Dermis microvascular lymphatic vessel endothelial cell (primary cell): ENCODE results near the gene PLEKHG5. TPM values are rescaled to one million over a fixed set of nuclear protein-coding genes. Genes with fewer than 3 reads are reported as not detected.

Experiments used
- DNase-seq, 2 donors: peaks; one replicate each; pipeline versions ENCODE4 v3.0.0 to v3.0.0-alpha.2; 2010; ENCODE audit warnings: low read depth in 2 of 2
- total RNA-seq: library from RNA; depleted of rRNA; stranded (reverse); fragments of >200 nt; gene quantifications from 2 replicates; pipeline ENCODE4 v1.2.1, GENCODE V29; 2014

The PLEKHG5 gene
- total RNA-seq, 1 donor from 2014 or later, result 21.2 TPM

- no peak for DNase-seq
Measured at GRCh38 chr1:6481820-6482219, 9.6 kb downstream of the PLEKHG5 start.

- DNase-seq, result no peak
Measured at GRCh38 chr1:6477039-6477820, 14.2 kb downstream of the PLEKHG5 start.

DNA sequence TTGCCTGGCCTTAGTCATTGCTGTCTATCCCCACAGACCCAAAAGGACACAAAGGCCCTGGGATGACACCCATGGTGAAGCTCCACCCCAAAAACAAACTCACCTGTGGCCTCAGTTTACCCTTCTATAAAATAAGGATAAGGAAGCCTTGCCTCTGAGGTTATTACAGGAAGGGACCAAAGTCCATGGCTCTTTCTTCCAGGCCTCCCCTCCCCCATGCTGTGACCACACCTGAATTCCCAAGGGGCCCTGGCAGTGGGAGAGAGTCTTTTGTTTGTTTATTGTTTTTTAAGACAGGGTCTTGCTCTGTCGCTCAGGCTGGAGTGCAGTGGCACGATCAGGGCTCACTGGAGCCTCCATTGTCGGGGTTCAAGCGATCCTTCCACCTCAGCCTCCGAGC is 15.0 kb downstream of the PLEKHG5 start:
- DNase-seq, result no peak

DNA sequence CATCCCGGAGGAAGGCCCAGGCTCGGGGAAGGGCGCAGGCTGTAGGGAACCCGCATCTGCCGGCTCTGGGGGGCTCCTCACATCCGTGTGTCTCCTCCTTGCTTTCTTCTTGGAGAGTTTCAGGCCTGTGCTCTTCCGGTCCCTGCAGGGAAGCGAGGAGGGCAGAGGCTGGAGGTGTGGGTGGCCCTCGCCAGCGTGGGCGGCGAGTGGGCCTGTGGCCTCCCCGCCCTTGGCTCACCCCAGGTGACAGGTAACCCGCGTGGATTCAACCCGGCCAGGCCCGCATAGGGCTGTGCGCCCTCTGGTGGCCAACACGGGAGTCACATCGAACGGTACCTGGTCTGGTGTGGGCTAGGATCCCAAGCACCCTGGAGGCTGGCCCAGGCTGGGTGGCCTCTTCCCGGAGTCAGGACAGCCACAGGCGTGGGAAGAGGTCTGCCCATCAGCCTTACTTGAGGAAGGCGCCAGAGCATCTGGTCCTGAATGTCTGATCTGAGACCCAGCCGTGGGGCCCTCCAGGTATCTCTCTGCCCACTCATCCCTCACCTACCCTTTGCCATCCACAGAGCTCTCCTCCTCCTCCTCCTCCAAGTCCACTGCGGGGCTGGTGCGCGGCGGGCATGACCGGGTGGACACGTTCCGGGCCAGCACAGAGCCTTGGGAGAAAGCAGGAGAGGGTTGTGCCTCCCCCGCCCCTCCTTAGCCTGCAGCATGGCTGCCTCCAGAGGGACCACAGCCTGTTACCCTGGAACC is 15.9 kb downstream of the PLEKHG5 start:
- DNase-seq, result peak in 1 of 2 donors; percentile 34

- DNase-seq, result no peak
Measured at GRCh38 chr1:6474815-6475282, 16.6 kb downstream of the PLEKHG5 start.

- no peak for DNase-seq
Measured at GRCh38 chr1:6473974-6474814, 17.3 kb downstream of the PLEKHG5 start.

GRCh38 chr1:6473156-6473555 is 18.3 kb downstream of the PLEKHG5 start:
- no peak for DNase-seq

GRCh38 chr1:6472391-6472790 is 19.1 kb downstream of the PLEKHG5 start:
- DNase-seq, result no peak

GRCh38 chr1:6471970-6472368 is 19.5 kb downstream of the PLEKHG5 start:
- DNase-seq, result no peak

DNA sequence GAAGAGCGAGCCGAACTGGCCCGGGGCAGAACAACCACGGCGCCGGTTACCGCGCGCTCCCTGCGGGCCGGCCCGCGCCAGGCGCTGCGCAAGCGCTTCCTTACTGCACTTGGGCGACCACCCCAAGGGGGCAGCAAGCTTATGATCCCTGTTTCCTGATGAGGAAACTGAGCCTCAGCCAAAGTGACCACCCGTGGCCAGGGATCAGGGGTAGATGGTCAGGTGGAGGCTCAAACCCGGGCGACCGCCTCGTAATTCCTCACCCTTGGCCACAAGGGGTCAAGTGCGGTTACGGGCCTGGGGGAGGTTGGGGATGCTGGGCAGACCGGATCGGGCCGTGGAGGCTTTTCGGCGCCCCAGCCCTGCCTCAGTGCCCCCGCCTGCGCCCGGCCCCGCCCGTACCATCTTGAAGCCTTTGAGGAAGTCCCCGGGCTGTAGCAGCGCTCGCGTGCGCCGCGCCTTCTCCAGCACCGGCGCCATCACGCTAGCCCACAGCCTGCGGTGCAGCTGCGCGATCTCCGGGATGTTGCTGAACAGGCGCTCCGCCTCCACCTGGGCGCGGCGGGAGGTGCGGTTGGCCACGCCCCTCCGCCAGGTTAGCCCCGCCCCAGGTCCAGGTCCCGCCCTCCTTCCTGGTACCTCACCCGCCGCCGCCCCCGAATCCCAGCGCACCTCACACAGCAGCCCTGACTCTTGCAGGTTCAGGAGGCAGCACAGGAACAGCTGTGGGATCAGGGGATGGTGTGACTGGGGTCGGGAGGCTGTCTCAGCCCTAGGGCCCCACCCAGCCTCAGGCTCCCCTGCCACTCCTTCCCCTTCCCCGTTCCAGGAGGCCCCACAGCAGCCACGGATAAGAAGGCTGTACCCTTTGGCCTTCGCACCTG is 20.1 kb downstream of the PLEKHG5 start:
- no peak for DNase-seq

DNA sequence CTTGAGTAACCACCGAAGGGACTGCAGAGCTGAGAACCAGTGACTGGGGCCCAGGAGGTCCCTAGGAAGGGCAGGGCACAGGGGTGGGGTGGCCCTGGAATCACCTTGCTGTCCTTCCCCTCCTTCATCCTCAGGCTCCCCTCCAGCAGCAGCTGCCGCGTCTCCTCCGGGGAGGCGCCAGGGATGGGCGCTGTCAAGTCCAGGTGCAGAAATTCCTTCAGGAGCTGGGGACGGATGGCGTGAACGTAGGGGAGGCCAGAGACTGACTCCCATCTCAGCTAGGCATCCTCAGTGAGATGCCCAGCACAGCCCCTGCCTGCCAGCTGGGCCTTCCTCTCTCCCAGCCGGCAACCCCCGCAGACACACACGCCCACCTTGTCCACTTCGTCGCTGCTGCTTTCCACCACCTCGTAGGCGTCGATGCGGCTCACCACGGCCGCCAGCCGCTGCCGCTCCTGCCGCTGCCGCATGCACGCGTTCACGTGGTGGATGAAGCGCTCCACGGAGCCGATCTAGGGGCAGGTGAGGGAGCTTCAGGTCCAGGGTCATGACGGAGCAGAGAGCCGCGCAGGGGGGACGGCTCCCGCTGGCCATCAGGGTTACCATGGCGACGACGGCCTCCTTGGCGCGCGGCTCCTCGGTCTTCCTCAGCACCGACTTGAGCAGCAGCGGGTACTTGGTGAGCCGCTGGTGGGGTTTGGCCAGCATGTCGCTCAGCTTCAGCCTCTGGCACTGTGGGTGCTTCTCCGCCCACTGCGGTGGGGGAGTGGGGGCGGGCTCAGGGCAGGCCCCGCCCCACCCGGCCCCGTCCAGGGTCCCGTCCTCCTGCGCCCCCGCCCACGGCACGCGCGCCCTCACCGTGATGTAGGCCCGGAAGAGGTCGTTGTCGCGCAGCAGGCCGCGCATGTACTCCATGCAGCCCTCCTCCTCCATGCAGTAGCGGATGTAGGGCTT is 21.1 kb downstream of the PLEKHG5 start:
- no peak for DNase-seq

DNA sequence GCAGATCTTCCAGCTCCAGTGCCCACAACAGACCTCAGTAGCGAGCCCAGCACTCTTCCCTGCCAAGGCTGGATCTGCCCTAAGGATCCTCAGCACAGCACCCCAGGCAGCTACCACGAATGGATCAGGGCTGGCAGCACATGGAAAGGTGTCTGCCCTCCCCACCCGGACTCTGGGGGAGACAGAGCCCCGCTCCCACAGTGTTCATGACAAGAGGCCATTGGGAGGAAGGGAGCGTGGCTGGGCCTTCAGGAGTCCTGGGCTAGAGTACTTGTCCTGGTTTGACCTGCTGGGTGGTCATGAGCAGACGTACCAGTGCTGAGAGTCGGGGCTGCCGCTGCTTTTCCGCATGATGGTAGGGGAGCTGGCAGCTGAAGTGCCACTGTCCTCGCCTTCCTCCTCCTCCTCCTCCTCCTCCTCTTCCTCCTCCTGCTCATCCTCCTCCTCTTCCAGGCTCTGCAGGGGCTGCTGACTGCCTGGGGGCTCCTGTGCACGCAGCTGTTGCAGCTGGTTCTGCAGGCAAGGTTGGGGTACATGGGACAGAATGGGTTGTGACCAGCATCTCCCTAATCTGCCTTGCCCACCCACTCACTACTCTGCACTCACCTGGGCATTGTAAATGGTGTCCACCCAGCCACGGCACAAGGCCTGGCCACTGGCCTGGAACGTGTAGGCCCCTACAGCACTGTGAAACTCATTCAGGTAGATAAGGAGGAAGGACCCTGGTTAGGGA is 22.6 kb downstream of the PLEKHG5 start:
- DNase-seq, result no peak

GRCh38 chr1:6467744-6468688 is 23.5 kb downstream of the PLEKHG5 start:
- DNase-seq, result no peak

DNA sequence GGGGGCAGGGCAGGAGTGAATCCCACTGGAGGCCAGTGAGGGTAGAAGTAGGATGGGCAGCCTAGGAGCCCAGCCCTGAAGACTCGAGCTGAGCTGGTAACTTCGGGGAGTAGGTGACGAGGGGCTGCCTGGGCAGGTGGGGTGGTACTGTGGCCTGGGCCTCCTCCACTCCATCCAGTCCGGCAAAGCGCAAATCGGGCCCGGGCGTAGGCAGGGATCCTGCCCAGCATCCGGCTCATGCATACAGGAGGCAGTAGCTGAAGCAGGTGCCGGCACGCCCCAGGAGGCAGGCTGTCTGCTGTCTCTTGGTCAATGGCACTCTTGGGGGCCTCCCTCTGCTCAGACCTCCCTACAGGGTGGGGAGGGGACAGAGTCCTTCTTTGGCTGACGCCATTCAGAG is 24.2 kb downstream of the PLEKHG5 start:
- DNase-seq, result no peak

DNA sequence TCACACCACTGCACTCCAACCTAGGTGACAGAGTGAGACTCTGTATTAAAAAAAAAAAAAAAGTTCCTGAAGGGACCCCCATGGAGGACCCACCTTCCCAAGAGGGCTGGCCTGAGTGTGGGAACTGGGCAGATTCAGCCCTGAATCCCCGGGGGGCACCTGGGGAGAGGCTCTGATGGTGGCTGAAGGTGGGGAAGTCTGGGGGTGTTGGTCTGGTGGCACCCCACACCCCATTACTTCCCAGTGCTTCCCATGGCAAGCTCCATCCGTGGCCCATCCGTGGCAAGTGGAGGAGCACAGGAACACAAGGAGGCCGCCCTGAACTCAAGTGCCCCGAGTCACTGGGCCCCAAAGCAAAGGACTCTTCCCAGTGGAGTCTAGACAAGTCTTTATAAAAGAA is 24.7 kb downstream of the PLEKHG5 start:
- no peak for DNase-seq

DNA sequence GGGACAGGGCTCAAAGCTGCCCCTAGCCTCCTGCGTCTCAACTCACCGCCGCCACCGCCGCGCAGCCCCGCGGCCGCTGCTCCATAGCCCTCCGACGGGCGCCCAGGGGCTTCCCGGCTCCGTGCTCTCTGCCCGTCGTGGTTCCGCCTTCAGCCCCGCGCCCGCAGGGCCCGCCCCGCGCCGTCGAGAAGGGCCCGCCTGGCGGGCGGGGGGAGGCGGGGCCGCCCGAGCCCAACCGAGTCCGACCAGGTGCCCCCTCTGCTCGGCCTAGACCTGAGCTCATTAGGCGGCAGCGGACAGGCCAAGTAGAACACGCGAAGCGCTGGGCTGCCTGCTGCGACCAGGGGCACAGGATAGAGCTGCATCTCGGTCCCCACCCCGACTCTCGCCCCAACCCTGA is 25.4 kb downstream of the PLEKHG5 start, which contains the start of gene TNFRSF25:
TNFRSF25 (minus strand) TSS at position 151 of the 400 bp plus-strand sequence; CDS start at position 85, 66 bp downstream.
- no peak for DNase-seq

DNA sequence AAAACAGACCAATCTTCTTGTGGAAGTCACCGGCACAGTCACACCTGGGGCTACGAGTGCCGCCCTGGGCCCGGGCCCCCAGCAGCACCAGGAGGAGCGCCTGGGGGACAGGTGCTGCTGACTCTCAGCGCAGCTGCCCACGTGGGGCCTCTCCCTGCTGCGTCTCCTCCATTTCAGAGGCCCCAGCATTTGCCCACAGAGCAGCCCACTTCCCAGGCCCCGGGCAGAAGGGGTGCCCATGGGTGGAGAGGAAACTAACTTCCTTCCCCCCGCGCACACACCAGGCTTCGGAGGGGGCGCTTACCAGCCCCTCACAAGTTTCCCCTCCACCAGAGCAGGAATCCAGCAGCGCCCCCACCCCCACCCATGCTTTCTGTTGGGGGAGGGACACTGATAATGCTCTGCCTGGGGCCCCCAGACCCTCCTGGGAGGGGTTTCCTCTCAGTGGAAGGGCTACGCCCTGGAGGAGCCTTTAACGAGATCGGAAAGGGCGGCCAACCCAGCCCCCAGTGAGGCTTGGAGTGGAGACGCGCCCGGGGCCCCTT is 25.9 kb downstream of the PLEKHG5 start:
- DNase-seq, result no peak
